CD4-positive, alpha-beta T cell (primary cell): ENCODE measurements around the gene MCFD2. TPM values are rescaled to one million over a fixed set of nuclear protein-coding genes. Genes with fewer than 3 reads are reported as not detected.
"Not testable (repeated sequence)": the region's sequence is repeated elsewhere in the genome, so short reads cannot be mapped to it uniquely, and the experiment has no call there.

Source experiments
- ATAC-seq: fragments of 200-7000 bp; cut with Tn5 transposase; one replicate; pipeline ENCODE4 v1.10.0; 2022; ENCODE audit warnings: mild to moderate bottlenecking; ENCODE audit not compliant: poor library complexity
- CTCF ChIA-PET: fragments of 350-600 bp; sonication (Branson Sonifier 250); formaldehyde crosslinking; loops from one replicate; lab custom pipeline; 2021; ENCODE audit warnings: antibody characterized with exemption, inconsistent platforms; lab: Charles Lee
- POLR2A ChIA-PET: fragments of 350-600 bp; sonication (Branson Sonifier 250); formaldehyde crosslinking; loops from one replicate; lab custom pipeline; 2021; ENCODE audit warnings: antibody characterized with exemption, inconsistent platforms; lab: Charles Lee
- DNase-seq, 14 experiments: peaks; one replicate each; pipeline ENCODE4 v3.0.0-alpha.2; 2013 to 2020; ENCODE audit warnings: mixed read lengths in 2 of 14
- H3K27ac ChIP-seq, 2 donors: one replicate each; pipeline versions ENCODE4 v1.5.1 to v1.7.0; 2013; ENCODE audit warnings: low read length in 2 of 2, low read depth in 1 of 2, mild to moderate bottlenecking in 1 of 2
- H3K27me3 ChIP-seq, 2 experiments: 1 replicate in 1 of 2; 2 replicates in 1 of 2; pipeline versions ENCODE4 v1.6.1 to v1.7.0; 2013; ENCODE audit warnings: low read length in 2 of 2, control low read depth in 1 of 2, mild to moderate bottlenecking in 1 of 2, moderate library complexity in 1 of 2; ENCODE audit not compliant: insufficient read depth in 2 of 2, control insufficient read depth in 1 of 2
- H3K36me3 ChIP-seq: one replicate; pipeline ENCODE4 v1.6.1; 2013; ENCODE audit warnings: low read length, control low read depth; ENCODE audit not compliant: insufficient read depth
- H3K4me1 ChIP-seq: one replicate; pipeline ENCODE4 v1.6.1; 2013; ENCODE audit warnings: low read length, control low read depth; ENCODE audit not compliant: insufficient read depth
- H3K4me3 ChIP-seq: one replicate; pipeline ENCODE4 v1.5.1; 2013; ENCODE audit warnings: mild to moderate bottlenecking, low read length, moderate library complexity
- H3K9me3 ChIP-seq, 2 experiments: 1 replicate in 1 of 2; 2 replicates in 1 of 2; pipeline versions ENCODE4 v1.6.1 to v1.7.0; 2013; ENCODE audit warnings: low read length in 2 of 2, mild to moderate bottlenecking in 2 of 2, control low read depth in 1 of 2, moderate library complexity in 1 of 2; ENCODE audit not compliant: control insufficient read depth in 1 of 2, insufficient read depth in 1 of 2
- H3K27ac Mint-ChIP-seq: one replicate; pipeline ENCODE4 v1.8.0; 2020; ENCODE audit warnings: mixed read lengths
- H3K27me3 Mint-ChIP-seq: one replicate; pipeline ENCODE4 v1.8.0; 2021; ENCODE audit warnings: mixed read lengths
- H3K36me3 Mint-ChIP-seq: one replicate; pipeline ENCODE4 v1.8.0; 2021; ENCODE audit warnings: low read depth, mixed read lengths
- H3K4me1 Mint-ChIP-seq: one replicate; pipeline ENCODE4 v1.8.0; 2021; ENCODE audit warnings: low read depth, mixed read lengths
- H3K4me3 Mint-ChIP-seq: one replicate; pipeline ENCODE4 v1.8.0; 2020; ENCODE audit warnings: mild to moderate bottlenecking, mixed read lengths
- H3K9me3 Mint-ChIP-seq: one replicate; pipeline ENCODE4 v1.8.0; 2020; ENCODE audit warnings: mixed read lengths
- intact Hi-C, 2 experiments: fragments of 100-400 bp; cut with DNase I in 1 of 2; cut with micrococcal nuclease in 1 of 2; formaldehyde crosslinking; loops; one replicate each; pipeline versions ENCODE4 v1.15.1 to v1.9.0; 2023 to 2025; cut with DNase I, micrococcal nuclease
- total RNA-seq, 174 experiments: library from RNA in 2 of 174; stranded (reverse) in 2 of 174; gene quantifications; one replicate each; pipeline ENCODE4 v1.2.3 and lab custom pipeline; 2021 to 2026
- TF ChIP-seq, protein P1 (sequence below): fragments of 200-600 bp; IDR thresholded peaks from one replicate; pipeline ENCODE4 v1.8.0; 2022; ENCODE audit warnings: antibody characterized with exemption, mild to moderate bottlenecking

The MCFD2 gene
- total RNA-seq, 2 experiments from 2014 or later, result 29.1 to 29.7 TPM

DNA sequence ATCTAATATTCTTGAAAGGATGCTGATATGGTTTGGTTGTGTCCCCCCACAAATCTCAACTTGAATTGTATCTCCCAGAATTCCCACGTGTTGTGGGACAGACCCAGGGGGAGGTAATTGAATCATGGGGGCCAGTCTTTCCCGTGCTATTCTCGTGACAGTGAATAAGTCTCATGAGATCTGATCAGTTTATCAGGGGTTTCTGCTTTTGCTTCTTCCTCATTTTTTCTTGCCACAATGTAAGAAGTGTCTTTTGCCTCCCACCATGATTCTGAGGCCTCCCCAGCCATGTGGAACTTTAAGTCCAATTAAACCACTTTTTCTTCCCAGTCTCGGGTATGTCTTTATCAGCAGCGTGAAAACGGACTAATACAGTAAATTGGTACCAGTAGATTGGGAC, 12.6 kb downstream of the MCFD2 start:
- H3K4me3 Mint-ChIP-seq, H3K4me1 ChIP-seq, ATAC-seq, H3K27me3 ChIP-seq, H3K27me3 Mint-ChIP-seq, H3K27ac ChIP-seq, H3K9me3 ChIP-seq, H3K9me3 Mint-ChIP-seq, DNase-seq, POLR2A ChIA-PET, H3K4me3 ChIP-seq, CTCF ChIA-PET, intact Hi-C loops, H3K4me1 Mint-ChIP-seq: not testable (repeated sequence)
- Mint-ChIP-seq H3K36me3 (peaks cover 55% of the 10 kb centered on the region), H3K27ac (peak overlapping the region; percentile 65)
- peaks cover 36% of the 10 kb centered on the region for H3K36me3 ChIP-seq

DNA sequence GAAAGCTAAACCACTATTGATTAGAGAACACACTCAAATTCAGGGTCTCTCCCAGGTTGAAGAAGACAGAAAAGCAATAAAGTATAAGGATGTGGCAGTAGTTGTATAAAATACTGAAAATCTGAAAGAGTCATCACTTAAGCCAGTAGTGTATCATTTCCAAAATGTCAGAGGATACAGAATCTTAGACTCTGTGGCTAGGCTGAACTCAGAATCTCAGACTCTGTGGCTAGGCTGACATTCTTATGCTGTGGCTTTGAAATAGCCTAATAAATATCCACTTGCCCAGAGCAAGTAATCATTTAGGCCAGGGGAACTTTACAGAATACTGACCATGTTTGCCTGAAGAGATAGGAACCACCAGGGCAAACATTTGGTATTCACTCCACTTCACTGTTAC, 13.1 kb downstream of the MCFD2 start:
- H3K27ac ChIP-seq, result no peak overlapping the region
- CTCF ChIA-PET, result no interaction called here
- no peak overlapping the region for H3K4me3 ChIP-seq
- Mint-ChIP-seq H3K27ac (no peak overlapping the region), H3K4me1 (no peaks in the 10 kb centered on the region), H3K9me3 (no peaks in the 10 kb centered on the region), H3K36me3 (peaks cover 50% of the 10 kb centered on the region), H3K27me3 (no peaks in the 10 kb centered on the region), H3K4me3 (no peak overlapping the region)
- H3K36me3 ChIP-seq, result peaks cover 30% of the 10 kb centered on the region
- POLR2A ChIA-PET, result no interaction called here
- intact Hi-C loops, result no loop called here
- TF ChIP-seq, protein P1, sequence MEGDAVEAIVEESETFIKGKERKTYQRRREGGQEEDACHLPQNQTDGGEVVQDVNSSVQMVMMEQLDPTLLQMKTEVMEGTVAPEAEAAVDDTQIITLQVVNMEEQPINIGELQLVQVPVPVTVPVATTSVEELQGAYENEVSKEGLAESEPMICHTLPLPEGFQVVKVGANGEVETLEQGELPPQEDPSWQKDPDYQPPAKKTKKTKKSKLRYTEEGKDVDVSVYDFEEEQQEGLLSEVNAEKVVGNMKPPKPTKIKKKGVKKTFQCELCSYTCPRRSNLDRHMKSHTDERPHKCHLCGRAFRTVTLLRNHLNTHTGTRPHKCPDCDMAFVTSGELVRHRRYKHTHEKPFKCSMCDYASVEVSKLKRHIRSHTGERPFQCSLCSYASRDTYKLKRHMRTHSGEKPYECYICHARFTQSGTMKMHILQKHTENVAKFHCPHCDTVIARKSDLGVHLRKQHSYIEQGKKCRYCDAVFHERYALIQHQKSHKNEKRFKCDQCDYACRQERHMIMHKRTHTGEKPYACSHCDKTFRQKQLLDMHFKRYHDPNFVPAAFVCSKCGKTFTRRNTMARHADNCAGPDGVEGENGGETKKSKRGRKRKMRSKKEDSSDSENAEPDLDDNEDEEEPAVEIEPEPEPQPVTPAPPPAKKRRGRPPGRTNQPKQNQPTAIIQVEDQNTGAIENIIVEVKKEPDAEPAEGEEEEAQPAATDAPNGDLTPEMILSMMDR, result no peak
- ATAC-seq (no peak), DNase-seq (no peak)
- H3K27me3 ChIP-seq, result no peaks in the 10 kb centered on the region
- no peaks in the 10 kb centered on the region for H3K9me3 ChIP-seq
- H3K4me1 ChIP-seq, result no peaks in the 10 kb centered on the region

DNA sequence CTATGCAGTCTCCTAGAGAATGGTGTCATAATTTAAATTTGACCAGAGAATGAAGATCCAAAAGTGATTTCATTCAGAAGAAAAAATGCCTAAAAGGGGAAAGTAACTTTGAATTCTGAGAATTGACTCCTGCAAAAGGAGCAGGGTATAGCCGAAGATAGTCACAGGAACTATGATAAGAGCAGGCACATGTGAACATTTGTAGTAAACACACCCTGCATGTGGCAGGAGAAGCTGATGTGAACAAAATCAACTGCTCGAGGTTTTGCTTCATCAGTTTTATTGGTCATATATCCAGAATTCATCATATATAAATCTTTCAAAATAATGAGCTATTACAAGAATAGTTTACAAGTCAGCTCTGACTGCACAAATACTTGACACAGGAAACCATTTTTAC, 14.0 kb downstream of the MCFD2 start:
- TF ChIP-seq, protein P1, result no peak
- POLR2A ChIA-PET, result no interaction called here
- no peak overlapping the region for H3K27ac Mint-ChIP-seq
- H3K4me3 ChIP-seq, result no peak overlapping the region
- H3K27me3 ChIP-seq, result no peaks in the 10 kb centered on the region
- DNase-seq (no peak), ATAC-seq (no peak)
- no peaks in the 10 kb centered on the region for H3K9me3 Mint-ChIP-seq
- intact Hi-C loops, result no loop called here
- no peaks in the 10 kb centered on the region for H3K4me1 ChIP-seq
- peaks cover 42% of the 10 kb centered on the region for H3K36me3 Mint-ChIP-seq
- no peak overlapping the region for H3K4me3 Mint-ChIP-seq
- H3K27me3 Mint-ChIP-seq, result no peaks in the 10 kb centered on the region
- CTCF ChIA-PET, result no interaction called here
- no peaks in the 10 kb centered on the region for H3K4me1 Mint-ChIP-seq
- H3K9me3 ChIP-seq, result no peaks in the 10 kb centered on the region
- peaks cover 22% of the 10 kb centered on the region for H3K36me3 ChIP-seq
- H3K27ac ChIP-seq, result no peak overlapping the region

DNA sequence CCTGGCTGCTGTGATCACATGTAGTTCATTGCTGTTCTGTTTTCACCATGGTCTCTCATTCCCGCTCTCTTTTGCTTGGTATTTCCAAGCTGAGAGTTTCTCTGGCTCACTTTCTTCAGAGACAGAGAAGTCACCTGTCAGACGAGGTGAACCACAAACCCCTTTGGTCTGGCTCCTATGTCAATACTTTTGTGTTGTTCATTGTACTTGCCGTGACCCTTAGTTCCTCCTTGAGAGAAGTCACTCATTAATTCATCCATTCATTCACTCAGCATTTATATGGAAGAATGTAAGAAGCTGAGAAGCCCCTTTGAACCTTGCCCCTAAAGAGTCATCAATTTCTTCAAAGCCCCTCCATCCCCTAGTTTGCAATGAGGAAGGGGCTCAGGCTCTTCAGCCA, 15.2 kb downstream of the MCFD2 start:
- Histone ChIP-seq H3K4me1 (no peaks in the 10 kb centered on the region), H3K4me3 (no peak overlapping the region), H3K9me3 (no peaks in the 10 kb centered on the region), H3K27ac (no peak overlapping the region), H3K36me3 (peaks cover 12% of the 10 kb centered on the region), H3K27me3 (no peaks in the 10 kb centered on the region)
- DNase-seq (no peak), ATAC-seq (no peak)
- ChIA-PET POLR2A (no interaction called here), CTCF (interaction anchor here (0.6 kb wide), 1 partner anchor 420 kb away, joined by 3 read pairs; no protein-coding TSS in a partner anchor)
- TF ChIP-seq, protein P1, result no peak
- Mint-ChIP-seq H3K9me3 (no peaks in the 10 kb centered on the region), H3K36me3 (peaks cover 29% of the 10 kb centered on the region), H3K4me3 (no peak overlapping the region), H3K27ac (no peak overlapping the region), H3K27me3 (no peaks in the 10 kb centered on the region), H3K4me1 (no peaks in the 10 kb centered on the region)
- intact Hi-C loops, result no loop called here
